GM20000 (cell line): ENCODE results near the gene ADAT2.

ENCODE experiments used
- DNase-seq: peaks from one replicate; pipeline ENCODE4 v3.0.0; 2012; ENCODE audit warnings: low spot score
- CTCF ChIP-seq: IDR thresholded peaks from 2 replicates; pipeline ENCODE4 v1.5.1; 2012; ENCODE audit warnings: mild to moderate bottlenecking, control low read depth; ENCODE audit errors: extremely low read depth, missing control alignments

The ADAT2 gene

GRCh38 chr6:143375022-143375585, 75.4 kb downstream of the ADAT2 start:
- no peak for DNase-seq
- no peak for TF ChIP-seq CTCF

- TF ChIP-seq CTCF: no peak
- DNase-seq: no peak
These were observed 76.5 kb downstream of the ADAT2 start for GRCh38 chr6:143374014-143374413.
